K562 (cell line): Measurements from ENCODE around the gene SIDT2. TPM values are rescaled to one million over a fixed set of nuclear protein-coding genes. Genes with fewer than 3 reads are reported as not detected.

Source experiments
- AFF4 ChIP-seq: sonication (generic); formaldehyde crosslinking; IDR thresholded peaks from 2 replicates; pipeline ENCODE4 v1.8.0; 2023; ENCODE audit warnings: mild to moderate bottlenecking, missing genetic modification reagents
- CEBPG ChIP-seq, 3 experiments: fragments of 200-800 bp in 1 of 3; sonication (Bioruptor generic) in 1 of 3; sonication (generic) in 1 of 3; formaldehyde crosslinking in 1 of 3; IDR thresholded peaks in 2 of 3; conservative IDR thresholded peaks in 1 of 3; 2 replicates each; pipeline versions ENCODE4 v1.6.1 to v1.8.0; 2016 to 2022; ENCODE audit warnings: missing compliant biosample characterization in 2 of 3, missing genetic modification characterization in 2 of 3, mild to moderate bottlenecking in 1 of 3, missing genetic modification reagents in 1 of 3
- ZBTB40 ChIP-seq, 2 experiments: fragments of 450-650 bp in 1 of 2; sonication (generic) in 1 of 2; formaldehyde crosslinking in 1 of 2; IDR thresholded peaks; 2 replicates each; pipeline versions ENCODE4 v1.7.1 to v1.9.0; 2016 to 2022; ENCODE audit warnings: inconsistent platforms in 1 of 2, mild to moderate bottlenecking in 1 of 2, missing genetic modification reagents in 1 of 2
- ZMIZ1 ChIP-seq, 2 experiments: fragments of 150-350 bp in 1 of 2; IDR thresholded peaks; 2 replicates each; pipeline ENCODE4 v1.6.1; 2012 to 2016; ENCODE audit warnings: low read depth in 2 of 2, low read length in 2 of 2, mild to moderate bottlenecking in 1 of 2, moderate library complexity in 1 of 2
- ZNF639 ChIP-seq, 2 experiments: fragments of 200-800 bp in 1 of 2; sonication (Bioruptor generic) in 1 of 2; sonication (generic) in 1 of 2; formaldehyde crosslinking in 1 of 2; IDR thresholded peaks in 1 of 2; conservative IDR thresholded peaks in 1 of 2; 2 replicates each; pipeline versions ENCODE4 v1.5.0 to v1.6.1; 2016 to 2020; ENCODE audit warnings: missing compliant biosample characterization in 1 of 2, missing genetic modification characterization in 1 of 2, missing genetic modification reagents in 1 of 2
- polyA plus RNA-seq, 8 experiments: library from polyadenylated mRNA; depleted of rRNA in 4 of 8; stranded (reverse) in 5 of 8; unstranded in 3 of 8; fragments of >200 nt; fragmentation: Nextera tagmentation in 2 of 8; fragmentation: Illumina TruSeq in 1 of 8; extraction: Ambion mirVana in 2 of 8; extraction: Trizol in 1 of 8; gene quantifications; 2 replicates each; pipeline versions ENCODE4 v1.2.1 to v1.2.3, GENCODE V29; 2011 to 2014; ENCODE audit warnings: inconsistent platforms in 1 of 8, missing spikeins in 1 of 8
- total RNA-seq, 7 experiments: library from RNA; depleted of rRNA in 6 of 7; stranded (reverse); fragments of >200 nt in 6 of 7; fragmentation: Illumina TruSeq in 2 of 7; extraction: Trizol in 2 of 7; gene quantifications; 2 replicates each; pipeline versions ENCODE4 v1.2.1 to v1.2.3, GENCODE V29; 2011 to 2021; ENCODE audit warnings: low replicate concordance in 1 of 7

The SIDT2 gene
- total and polyA plus RNA-seq, 9 of the 15 experiments (the other 6 are each of a cell fraction or from before 2014, with no cell fraction given): 2.4 to 20.2 (median 6.5) TPM

GRCh38 chr11:117143871-117144476 is 34.6 kb upstream of the SIDT2 start, which contains the start of gene PAFAH1B2 (continued):
- TF ChIP-seq ZNF639 (CRISPR knock-in tag; conservative IDR thresholded peaks at IDR 0.05 in 1 of 2, IDR thresholded peaks at IDR 0.05 in 1 of 2) (peak in 1 of 2 experiments; percentile 84; a peak in 1 of 4 replicates), ZBTB40 (IDR thresholded peaks at IDR 0.05) (peak; percentile 97), ZBTB40 (CRISPR knock-in tag; IDR thresholded peaks at IDR 0.05) (no peak), ZMIZ1 (IDR thresholded peaks at IDR 0.05; ENCODE audit: low read depth in 2 of 2, low read length in 2 of 2) (peak in 1 of 2 experiments; percentile 41; a peak in 2 of 4 replicates), CEBPG (CRISPR knock-in tag; IDR thresholded peaks at IDR 0.05) (no peak), CEBPG (tag; conservative IDR thresholded peaks at IDR 0.05 in 1 of 2, IDR thresholded peaks at IDR 0.05 in 1 of 2) (no peak), AFF4 (CRISPR knock-in tag) (peak; percentile 77)
